Fibroblast of villous mesenchyme (primary cell): Measurements from ENCODE around the gene GLG1. TPM values are rescaled to one million over a fixed set of nuclear protein-coding genes. Genes with fewer than 3 reads are reported as not detected.

ENCODE experiments used
- DNase-seq: peaks from one replicate; pipeline ENCODE4 v3.0.0-alpha.2; 2010; ENCODE audit warnings: low read depth
- H3K4me3 ChIP-seq: 2 replicates; pipeline ENCODE4 v1.5.1; 2011; ENCODE audit warnings: low read depth, mild to moderate bottlenecking, low read length
- total RNA-seq: library from RNA; depleted of rRNA; stranded (reverse); fragments of >200 nt; gene quantifications from 2 replicates; pipeline ENCODE4 v1.2.3, GENCODE V29; 2012
- TF ChIP-seq, protein P1 (sequence below): IDR thresholded peaks from 2 replicates; pipeline ENCODE4 v1.5.1; 2012; ENCODE audit warnings: low read depth, mild to moderate bottlenecking, low read length; ENCODE audit not compliant: insufficient read depth

Gene GLG1
- total RNA-seq, 1 donor, result 158 TPM

DNA sequence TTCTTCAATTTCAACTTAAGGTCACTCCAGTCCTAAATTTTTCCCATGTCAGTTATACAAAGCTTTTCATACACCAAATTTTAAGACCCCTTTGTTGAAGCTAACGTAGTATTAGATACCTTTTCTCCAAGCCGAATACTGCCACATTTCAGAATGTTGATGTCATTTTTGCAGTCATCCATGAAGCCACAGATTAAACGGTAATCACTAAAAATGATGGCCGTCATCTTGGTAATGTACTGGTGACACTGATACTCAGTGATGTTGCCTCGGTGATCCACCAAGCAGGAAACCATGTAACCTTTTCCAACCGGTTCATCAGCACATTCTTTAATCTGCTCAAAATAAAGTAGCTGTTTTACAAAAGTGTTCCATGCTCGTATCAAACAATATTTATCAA lies 103.5 kb downstream of the GLG1 start:
- no peak for DNase-seq
- TF ChIP-seq, protein P1, sequence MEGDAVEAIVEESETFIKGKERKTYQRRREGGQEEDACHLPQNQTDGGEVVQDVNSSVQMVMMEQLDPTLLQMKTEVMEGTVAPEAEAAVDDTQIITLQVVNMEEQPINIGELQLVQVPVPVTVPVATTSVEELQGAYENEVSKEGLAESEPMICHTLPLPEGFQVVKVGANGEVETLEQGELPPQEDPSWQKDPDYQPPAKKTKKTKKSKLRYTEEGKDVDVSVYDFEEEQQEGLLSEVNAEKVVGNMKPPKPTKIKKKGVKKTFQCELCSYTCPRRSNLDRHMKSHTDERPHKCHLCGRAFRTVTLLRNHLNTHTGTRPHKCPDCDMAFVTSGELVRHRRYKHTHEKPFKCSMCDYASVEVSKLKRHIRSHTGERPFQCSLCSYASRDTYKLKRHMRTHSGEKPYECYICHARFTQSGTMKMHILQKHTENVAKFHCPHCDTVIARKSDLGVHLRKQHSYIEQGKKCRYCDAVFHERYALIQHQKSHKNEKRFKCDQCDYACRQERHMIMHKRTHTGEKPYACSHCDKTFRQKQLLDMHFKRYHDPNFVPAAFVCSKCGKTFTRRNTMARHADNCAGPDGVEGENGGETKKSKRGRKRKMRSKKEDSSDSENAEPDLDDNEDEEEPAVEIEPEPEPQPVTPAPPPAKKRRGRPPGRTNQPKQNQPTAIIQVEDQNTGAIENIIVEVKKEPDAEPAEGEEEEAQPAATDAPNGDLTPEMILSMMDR, result no peak

GRCh38 chr16:74501484-74502478 lies 105.1 kb downstream of the GLG1 start:
- H3K4me3 ChIP-seq, result no peak overlapping the region
- no peak for DNase-seq
- TF ChIP-seq, protein P1, result no peak

More for the DNA sequence above, 103.5 kb downstream of the GLG1 start:
- H3K4me3 ChIP-seq, result no peak overlapping the region

GRCh38 chr16:74500907-74501306 lies 106.0 kb downstream of the GLG1 start:
- TF ChIP-seq, protein P1, result no peak
- DNase-seq, result no peak
- H3K4me3 ChIP-seq, result no peak overlapping the region

- TF ChIP-seq, protein P1, result no peak
- H3K4me3 ChIP-seq, result no peak overlapping the region
- DNase-seq, result no peak
Measured at GRCh38 chr16:74499114-74499513, 107.8 kb downstream of the GLG1 start.

DNA sequence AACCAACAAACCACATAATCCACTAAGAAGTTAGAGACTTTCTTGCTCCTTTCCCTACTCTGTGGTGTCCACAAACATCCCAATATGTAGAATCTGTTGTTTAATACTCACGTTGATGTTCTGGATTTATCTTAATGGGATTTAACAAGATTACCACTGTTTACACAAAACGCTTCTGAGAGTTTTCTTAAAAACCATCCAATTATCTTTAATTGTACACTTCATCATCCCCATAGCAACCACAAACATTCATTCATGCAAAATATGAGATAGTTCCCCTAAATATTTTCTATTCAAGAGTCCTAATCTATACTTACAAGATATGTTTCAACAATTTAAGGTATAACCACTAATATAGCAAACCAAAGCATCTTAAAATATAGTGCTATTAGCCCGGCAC lies 109.2 kb downstream of the GLG1 start:
- TF ChIP-seq, protein P1, result no peak
- no peak for DNase-seq
- no peak overlapping the region for H3K4me3 ChIP-seq

DNA sequence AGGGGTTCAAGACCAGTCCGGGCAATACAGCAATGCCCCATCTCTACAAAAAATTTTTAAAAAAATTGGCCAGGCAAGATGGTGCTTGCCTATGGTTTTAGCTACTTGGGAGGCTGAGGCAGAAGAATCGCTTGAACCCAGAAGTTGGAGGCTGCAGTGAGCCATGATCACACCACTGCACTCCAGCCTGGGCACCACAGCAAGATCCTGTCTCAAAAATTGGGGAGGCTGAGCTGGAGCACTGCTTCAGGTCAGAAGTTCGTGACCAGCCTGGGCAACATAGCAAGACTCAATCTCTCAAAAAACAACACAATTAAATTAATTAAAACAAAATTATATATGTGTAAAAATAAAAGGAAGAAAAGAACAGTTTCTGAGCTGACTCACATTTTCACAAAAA lies 110.9 kb downstream of the GLG1 start:
- DNase-seq, result no peak
- TF ChIP-seq, protein P1, result no peak

GRCh38 chr16:74492976-74493375 lies 113.9 kb downstream of the GLG1 start:
- DNase-seq, result no peak
- TF ChIP-seq, protein P1, result no peak
- no peak overlapping the region for H3K4me3 ChIP-seq

More for the DNA sequence above, 110.9 kb downstream of the GLG1 start:
- H3K4me3 ChIP-seq, result no peak overlapping the region
